GM12878 (cell line): ENCODE data around the gene ADSS2. TPM values are rescaled to one million over a fixed set of nuclear protein-coding genes. Genes with fewer than 3 reads are reported as not detected.

Source experiments
- polyA plus RNA-seq, 11 experiments: library from polyadenylated mRNA; depleted of rRNA in 4 of 11; unstranded in 6 of 11; stranded (reverse) in 5 of 11; fragments of >200 nt; fragmentation: Nextera tagmentation in 4 of 11; fragmentation: Illumina TruSeq in 1 of 11; extraction: Ambion mirVana in 4 of 11; extraction: Trizol in 1 of 11; gene quantifications; 1 replicate in 1 of 11; 2 replicates in 10 of 11; pipeline versions ENCODE4 v1.2.1 to v1.2.3, GENCODE V29; 2011 to 2016; ENCODE audit warnings: inconsistent platforms in 2 of 11, missing spikeins in 2 of 11, low read depth in 1 of 11
- total RNA-seq, 4 experiments: library from RNA; depleted of rRNA in 3 of 4; stranded (reverse); fragments of >200 nt in 3 of 4; fragmentation: Illumina TruSeq in 1 of 4; extraction: Trizol in 1 of 4; gene quantifications; 2 replicates each; pipeline versions ENCODE4 v1.2.1 to v1.2.3, GENCODE V29; 2013 to 2021

ADSS2 gene
- total and polyA plus RNA-seq, 10 of the 15 experiments (the other 5 are each of a cell fraction or from before 2014, with no cell fraction given) = 8.1 to 49.3 (median 40.6) TPM

Other genes starting within 250 kb of the ADSS2 start
- 0.06 and 0.16 TPM in 2 replicates for gene CATSPERE, start 9.4 kb upstream of the ADSS2 start, total RNA-seq (2014; rRNA removed)
- 0.13 and 0.23 TPM in 2 replicates for gene CATSPERE, start 9.4 kb upstream of the ADSS2 start, total RNA-seq (2014; rRNA removed; fragmentation: Illumina TruSeq; extraction: Trizol)
- gene CATSPERE, start 9.4 kb upstream of the ADSS2 start, total RNA-seq (2021) = 0.08 TPM in 1 of 2 replicates, not detected in the other
- gene CATSPERE, start 9.4 kb upstream of the ADSS2 start, polyA plus RNA-seq (2011; rRNA removed) = 0.24 and 0.71 TPM in 2 replicates
- 0.04 TPM in 1 of 2 replicates, not detected in the other for gene CATSPERE, start 9.4 kb upstream of the ADSS2 start, polyA plus RNA-seq (2014; fragmentation: Illumina TruSeq; extraction: Trizol)
- gene CATSPERE, start 9.4 kb upstream of the ADSS2 start, polyA plus RNA-seq (2014; fragmentation: Nextera tagmentation; extraction: Ambion mirVana) = under 1 TPM in 1 of 2 experiments, not detected in 1; 0.18 TPM
- 0.23 TPM in 1 of 2 replicates, not detected in the other for gene CATSPERE, start 9.4 kb upstream of the ADSS2 start, polyA plus RNA-seq (2014; rRNA removed)
- gene CATSPERE, start 9.4 kb upstream of the ADSS2 start, polyA plus RNA-seq (2016; fragmentation: Nextera tagmentation; extraction: Ambion mirVana) = under 1 TPM in 1 of 2 experiments, not detected in 1; 0.17 TPM
- gene DESI2, start 201.2 kb upstream of the ADSS2 start, total RNA-seq (2014; rRNA removed) = 19.8 and 21.5 TPM in 2 replicates
- gene DESI2, start 201.2 kb upstream of the ADSS2 start, total RNA-seq (2014; rRNA removed; fragmentation: Illumina TruSeq; extraction: Trizol) = 17.1 and 18.9 TPM in 2 replicates
- gene DESI2, start 201.2 kb upstream of the ADSS2 start, total RNA-seq (2021) = 15.0 and 15.8 TPM in 2 replicates
- gene DESI2, start 201.2 kb upstream of the ADSS2 start, polyA plus RNA-seq (2011; rRNA removed) = 21.1 and 30.5 TPM in 2 replicates
- 13.7 and 17.5 TPM in 2 replicates for gene DESI2, start 201.2 kb upstream of the ADSS2 start, polyA plus RNA-seq (2014; fragmentation: Illumina TruSeq; extraction: Trizol)
- gene DESI2, start 201.2 kb upstream of the ADSS2 start, polyA plus RNA-seq (2014; fragmentation: Nextera tagmentation; extraction: Ambion mirVana) = 1 to 10 TPM; 6.2 to 7.0 TPM
- 9.2 and 10.1 TPM in 2 replicates for gene DESI2, start 201.2 kb upstream of the ADSS2 start, polyA plus RNA-seq (2014; rRNA removed)
- gene DESI2, start 201.2 kb upstream of the ADSS2 start, polyA plus RNA-seq (2016; fragmentation: Nextera tagmentation; extraction: Ambion mirVana) = 10 to 100 TPM; 19.3 to 21.5 TPM